K562 (cell line): ENCODE results near the gene PCDH1. TPM values are rescaled to one million over a fixed set of nuclear protein-coding genes. Genes with fewer than 3 reads are reported as not detected.

ENCODE experiments used
- AFF1 ChIP-seq, 2 experiments: fragments of 450-650 bp; IDR thresholded peaks; 2 replicates each; pipeline ENCODE4 v1.6.1; 2018; ENCODE audit warnings: mild to moderate bottlenecking in 2 of 2, low read depth in 1 of 2; ENCODE audit not compliant: partially characterized antibody in 2 of 2
- ARID2 ChIP-seq: fragments of 450-650 bp; IDR thresholded peaks from 2 replicates; pipeline ENCODE4 v1.6.1; 2017; ENCODE audit warnings: antibody characterized with exemption, mild to moderate bottlenecking
- ARNT ChIP-seq, 2 experiments: fragments of 450-650 bp; IDR thresholded peaks; 2 replicates each; pipeline ENCODE4 v1.6.1; 2016; ENCODE audit warnings: mild to moderate bottlenecking in 1 of 2
- CAMTA2 ChIP-seq: fragments of 250-450 bp; sonication (Bioruptor Pico); conservative IDR thresholded peaks from 2 replicates; pipeline ENCODE4 v1.5.1; 2022
- CEBPB ChIP-seq: fragments of 450-650 bp; IDR thresholded peaks from 2 replicates; pipeline ENCODE4 v1.6.1; 2016; ENCODE audit warnings: missing genetic modification characterization, missing compliant biosample characterization
- CREB1 ChIP-seq, 2 experiments: sonication (generic) in 1 of 2; formaldehyde crosslinking in 1 of 2; IDR thresholded peaks; 2 replicates each; pipeline versions ENCODE4 v1.6.1 to v1.8.0; 2012 to 2022; ENCODE audit warnings: inconsistent platforms in 1 of 2, mild to moderate bottlenecking in 1 of 2, missing genetic modification reagents in 1 of 2, moderate library complexity in 1 of 2
- DACH1 ChIP-seq: fragments of 450-650 bp; IDR thresholded peaks from 2 replicates; pipeline ENCODE4 v1.6.1; 2018; ENCODE audit not compliant: partially characterized antibody
- HDAC1 ChIP-seq, 2 experiments: fragments of 450-650 bp; IDR thresholded peaks; 2 replicates each; pipeline ENCODE4 v1.6.1; 2016 to 2017; ENCODE audit warnings: inconsistent platforms in 1 of 2, mild to moderate bottlenecking in 1 of 2, moderate library complexity in 1 of 2
- KLF16 ChIP-seq: IDR thresholded peaks from 2 replicates; pipeline ENCODE4 v1.6.1; 2016; ENCODE audit warnings: antibody characterized with exemption
- MAFG ChIP-seq: fragments of 450-650 bp; conservative IDR thresholded peaks from 2 replicates; pipeline ENCODE4 v1.6.1; 2016; ENCODE audit warnings: missing genetic modification characterization, missing compliant biosample characterization
- MCM3 ChIP-seq: fragments of 450-650 bp; IDR thresholded peaks from 2 replicates; pipeline ENCODE4 v1.6.1; 2016
- MLLT1 ChIP-seq, 2 experiments: fragments of 450-650 bp; IDR thresholded peaks; 2 replicates each; pipeline ENCODE4 v1.6.1; 2016
- PHF8 ChIP-seq: fragments of 200-600 bp; sonication (generic); IDR thresholded peaks from 2 replicates; pipeline ENCODE4 v1.6.1; 2012; ENCODE audit warnings: mixed run types, mild to moderate bottlenecking, inconsistent platforms, low read length, moderate library complexity, borderline replicate concordance
- SIN3A ChIP-seq, 2 experiments: fragments of 150-350 bp in 1 of 2; IDR thresholded peaks; 2 replicates each; pipeline ENCODE4 v1.6.1; 2011 to 2016; ENCODE audit warnings: borderline replicate concordance in 2 of 2, low read depth in 2 of 2, low read length in 2 of 2, mild to moderate bottlenecking in 2 of 2, moderate library complexity in 2 of 2; ENCODE audit not compliant: control insufficient read depth in 1 of 2
- SIX5 ChIP-seq, 2 experiments: IDR thresholded peaks; 2 replicates each; pipeline ENCODE4 v1.6.1; 2011; ENCODE audit warnings: low read length in 2 of 2, borderline replicate concordance in 1 of 2, low read depth in 1 of 2, mild to moderate bottlenecking in 1 of 2, moderate library complexity in 1 of 2; ENCODE audit not compliant: insufficient read depth in 1 of 2
- SOX6 ChIP-seq: fragments of 450-650 bp; IDR thresholded peaks from 2 replicates; pipeline ENCODE4 v1.6.1; 2014; ENCODE audit warnings: mild to moderate bottlenecking
- SP1 ChIP-seq: sonication (generic); formaldehyde crosslinking; IDR thresholded peaks from 2 replicates; pipeline ENCODE4 v1.8.1; 2022; ENCODE audit warnings: mild to moderate bottlenecking, missing genetic modification reagents
- SREBF2 ChIP-seq: sonication (generic); formaldehyde crosslinking; IDR thresholded peaks from 2 replicates; pipeline ENCODE4 v1.4.0; 2020; ENCODE audit warnings: mild to moderate bottlenecking, missing genetic modification reagents
- TBP ChIP-seq: optimal IDR thresholded peaks from 2 replicates; pipeline ENCODE3; 2011; ENCODE audit warnings: low read depth, low read length, improper control_type of control experiment
- TCF3 ChIP-seq: sonication (generic); formaldehyde crosslinking; IDR thresholded peaks from 2 replicates; pipeline ENCODE4 v1.4.0; 2020; ENCODE audit warnings: mild to moderate bottlenecking, missing genetic modification reagents
- TCFL5 ChIP-seq: fragments of 250-450 bp; sonication (Bioruptor Pico); conservative IDR thresholded peaks from 2 replicates; pipeline ENCODE4 v1.6.1; 2021; ENCODE audit warnings: mild to moderate bottlenecking, moderate library complexity, matching md5 sums
- ZSCAN29 ChIP-seq: fragments of 450-650 bp; IDR thresholded peaks from 2 replicates; pipeline ENCODE4 v1.6.1; 2017
- polyA plus RNA-seq, 8 experiments: library from polyadenylated mRNA; depleted of rRNA in 4 of 8; stranded (reverse) in 5 of 8; unstranded in 3 of 8; fragments of >200 nt; fragmentation: Nextera tagmentation in 2 of 8; fragmentation: Illumina TruSeq in 1 of 8; extraction: Ambion mirVana in 2 of 8; extraction: Trizol in 1 of 8; gene quantifications; 2 replicates each; pipeline versions ENCODE4 v1.2.1 to v1.2.3, GENCODE V29; 2011 to 2014; ENCODE audit warnings: inconsistent platforms in 1 of 8, missing spikeins in 1 of 8
- total RNA-seq, 7 experiments: library from RNA; depleted of rRNA in 6 of 7; stranded (reverse); fragments of >200 nt in 6 of 7; fragmentation: Illumina TruSeq in 2 of 7; extraction: Trizol in 2 of 7; gene quantifications; 2 replicates each; pipeline versions ENCODE4 v1.2.1 to v1.2.3, GENCODE V29; 2011 to 2021; ENCODE audit warnings: low replicate concordance in 1 of 7

Gene PCDH1
- total and polyA plus RNA-seq, 9 of the 15 experiments (the other 6 are each of a cell fraction or from before 2014, with no cell fraction given): 0.11 to 3.6 (median 1.9) TPM; not detected in 1

DNA sequence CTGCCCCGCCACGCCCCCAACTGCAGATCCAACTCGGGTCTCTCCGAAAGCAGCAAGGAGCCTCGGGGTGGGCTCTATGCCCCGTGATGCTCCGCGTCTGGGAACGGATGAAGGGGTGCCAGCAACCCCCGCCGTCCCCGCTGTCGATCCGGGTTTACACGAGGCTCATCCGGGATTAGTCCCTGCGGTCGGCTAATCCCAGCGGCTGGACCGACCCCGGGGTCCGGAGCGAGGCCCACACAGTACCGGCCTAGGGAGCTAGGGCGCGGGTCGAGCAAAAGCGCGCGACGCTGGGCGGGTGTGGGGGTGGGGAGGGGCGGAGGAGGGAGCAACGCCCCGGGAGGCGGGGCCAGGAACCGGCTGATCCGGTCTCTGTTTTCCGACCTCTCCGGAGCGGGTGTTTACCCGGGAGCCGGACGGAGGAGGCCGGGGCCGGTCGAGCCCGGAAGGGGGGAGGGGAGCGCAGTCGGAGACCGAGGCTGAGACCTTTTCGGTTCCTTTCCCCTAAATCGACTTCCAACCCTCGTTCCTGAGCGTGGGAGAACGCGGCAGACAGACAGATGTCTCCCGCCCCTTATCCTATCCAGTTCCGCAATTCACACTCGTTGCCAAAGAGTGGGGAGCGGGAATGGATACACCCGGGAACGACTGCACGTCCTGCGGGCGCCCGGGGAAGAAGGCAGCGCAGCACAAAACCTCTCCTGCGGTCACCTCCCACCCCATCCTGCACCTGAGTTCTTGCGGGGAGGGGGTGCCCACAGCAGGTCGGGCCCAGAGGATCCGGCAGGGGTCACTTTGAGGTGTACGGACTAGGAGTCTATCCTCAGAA, 28.6 kb downstream of the PCDH1 start (continued):
- TF ChIP-seq ARNT (IDR thresholded peaks at IDR 0.05): peak in 1 of 2 experiments; percentile 50; a peak in 1 of 4 replicates
- TF ChIP-seq SIN3A (IDR thresholded peaks at IDR 0.05; ENCODE audit: borderline replicate concordance in 2 of 2, control insufficient read depth in 1 of 2, low read depth in 2 of 2, low read length in 2 of 2): peak in 1 of 2 experiments; percentile 30; a peak in 1 of 4 replicates
- no peak for TF ChIP-seq MCM3
- TF ChIP-seq MAFG: no peak
- no peak for TF ChIP-seq CREB1 (IDR thresholded peaks at IDR 0.05)
- TF ChIP-seq CREB1 (CRISPR knock-in tag; IDR thresholded peaks at IDR 0.05): 0 out of 2 replicates have a peak, but pooled peaks have one; percentile 50
- no peak for TF ChIP-seq CAMTA2 (CRISPR knock-in tag)
- TF ChIP-seq ZSCAN29: peak; percentile 56; the same call in 1 of the 2 replicates
- no peak for TF ChIP-seq TCFL5 (CRISPR knock-in tag)
- no peak for TF ChIP-seq SIX5 (IDR thresholded peaks at IDR 0.05; ENCODE audit: borderline replicate concordance in 1 of 2, insufficient read depth in 1 of 2, low read depth in 1 of 2, low read length in 2 of 2)
- TF ChIP-seq KLF16: peak; percentile 89
- TF ChIP-seq AFF1 (IDR thresholded peaks at IDR 0.05; ENCODE audit: low read depth in 1 of 2, partially characterized antibody in 2 of 2): peak; percentile 17 to 46
- peak; percentile 16 to 80; a peak in 3 of 4 replicates for TF ChIP-seq MLLT1 (IDR thresholded peaks at IDR 0.05)
- no peak for TF ChIP-seq DACH1
- TF ChIP-seq TBP: peak; percentile 41
- no peak for TF ChIP-seq ARID2
- 0 out of 4 replicates have a peak, but pooled peaks of 1 of the 2 experiments have one; percentile 7 for TF ChIP-seq HDAC1 (IDR thresholded peaks at IDR 0.05)
- TF ChIP-seq SP1 (CRISPR knock-in tag): peak; percentile 75
- TF ChIP-seq CEBPB: peak; percentile 49; the same call in 1 of the 2 replicates
- TF ChIP-seq SOX6: peak; percentile 29; the same call in 1 of the 2 replicates
- peak; percentile 94 for TF ChIP-seq PHF8
- TF ChIP-seq TCF3 (CRISPR knock-in tag): no peak
- TF ChIP-seq SREBF2 (CRISPR knock-in tag): 0 out of 2 replicates have a peak, but pooled peaks have one; percentile 27
